ENCODE results near the gene ADAMTS6. TPM values are rescaled to one million over a fixed set of nuclear protein-coding genes. Genes with fewer than 3 reads are reported as not detected.

ADAMTS6 gene
- polyA plus RNA-seq, 2 of the 4 experiments (the other 2 are of a cell fraction), result 0.22 to 0.66 TPM

GRCh38 chr5:65478336-65478735 lies 3.4 kb downstream of the ADAMTS6 start:
- DNase-seq (ENCODE audit: low read depth in 1 of 2, low spot score in 1 of 2), result no peak
- Histone ChIP-seq H3K27ac (no peak overlapping the region), H3K4me2 (no peak overlapping the region), H3K4me1 (peaks cover 19% of the 10 kb centered on the region; the same call in 2 of the 3 replicates), H3K4me3 (no peak overlapping the region), H3K9me3 (no peaks in the 10 kb centered on the region)
- POLR2A ChIA-PET, result no interaction called here
- WGBS (ENCODE audit: missing lambda C conversion rate), result 95% methylated on average over 1 of the region's 1 CpG
- no peak for ATAC-seq
- CTCF ChIA-PET, result no interaction called here
- no peak for FAIRE-seq
- TF ChIP-seq ATOH8 (CRISPR knock-in tag; IDR thresholded peaks at IDR 0.05; ENCODE audit: low read depth) (no peak), PBX3 (IDR thresholded peaks at IDR 0.05) (no peak), CHD4 (IDR thresholded peaks at IDR 0.05; ENCODE audit: borderline replicate concordance) (no peak), MAFK (IDR thresholded peaks at IDR 0.05; ENCODE audit: partially characterized antibody) (no peak), NR3C1 (IDR thresholded peaks at IDR 0.05) (no peak), ZNF302 (CRISPR knock-in tag; IDR thresholded peaks at IDR 0.05) (no peak), E2F6 (IDR thresholded peaks at IDR 0.05; ENCODE audit: borderline replicate concordance, low read depth) (no peak), BHLHE40 (IDR thresholded peaks at IDR 0.05; ENCODE audit: low read depth, low read length) (no peak), HEYL (CRISPR knock-in tag; IDR thresholded peaks at IDR 0.05) (no peak), TFCP2L1 (CRISPR knock-in tag; IDR thresholded peaks at IDR 0.05) (no peak), USF2 (IDR thresholded peaks at IDR 0.05) (no peak), CHD2 (IDR thresholded peaks at IDR 0.05; ENCODE audit: low read length, partially characterized antibody) (no peak), MAZ (IDR thresholded peaks at IDR 0.05; ENCODE audit: borderline replicate concordance, low read depth, low read length) (no peak), EHMT2 (IDR thresholded peaks at IDR 0.05; ENCODE audit: low read depth) (no peak)

- no peak overlapping the region for H3K27ac ChIP-seq
- FAIRE-seq, result no peak
- CTCF ChIA-PET, result no interaction called here
- H3K9me3 ChIP-seq, result no peaks in the 10 kb centered on the region
- no peak for DNase-seq (ENCODE audit: low read depth in 1 of 2, low spot score in 1 of 2)
- TF ChIP-seq E2F6 (IDR thresholded peaks at IDR 0.05; ENCODE audit: borderline replicate concordance, low read depth) (no peak), ELK1 (IDR thresholded peaks at IDR 0.05; ENCODE audit: low read depth, low read length) (no peak), JUN (IDR thresholded peaks at IDR 0.05) (no peak), TFCP2L1 (CRISPR knock-in tag; IDR thresholded peaks at IDR 0.05) (no peak), HOXB5 (CRISPR knock-in tag; IDR thresholded peaks at IDR 0.05) (no peak), RCOR1 (IDR thresholded peaks at IDR 0.05; ENCODE audit: low read depth, low read length) (no peak), NFE2L2 (conservative IDR thresholded peaks at IDR 0.05; ENCODE audit: low read length) (no peak), EHF (CRISPR knock-in tag; IDR thresholded peaks at IDR 0.05) (no peak)
- 45% methylated on average over 1 of the region's 1 CpG for WGBS (ENCODE audit: missing lambda C conversion rate)
- no peak overlapping the region for H3K4me2 ChIP-seq
- no peak for ATAC-seq
- POLR2A ChIA-PET, result no interaction called here
- peaks cover 12% of the 10 kb centered on the region; the same call in 2 of the 3 replicates for H3K4me1 ChIP-seq
- H3K4me3 ChIP-seq, result no peak overlapping the region
These were observed 5.8 kb downstream of the ADAMTS6 start for GRCh38 chr5:65475895-65476294.
